Cardiac fibroblast (primary cell): ENCODE measurements around the gene DXO.
"Not testable (repeated sequence)": the region's sequence is repeated elsewhere in the genome, so short reads cannot be mapped to it uniquely, and the experiment has no call there.

Experiments
- DNase-seq, 2 donors: peaks; one replicate each; pipeline versions ENCODE4 v3.0.0 to v3.0.0-alpha.2; 2010; ENCODE audit warnings: low read depth in 2 of 2
- H3K4me3 ChIP-seq, 2 donors: replicated peaks in 1 of 2; 1 replicate in 1 of 2; 2 replicates in 1 of 2; pipeline ENCODE4 v1.5.1; 2011; ENCODE audit warnings: low read depth in 2 of 2, low read length in 2 of 2, mild to moderate bottlenecking in 2 of 2, moderate library complexity in 1 of 2
- CTCF ChIP-seq: IDR thresholded peaks from one replicate; pipeline ENCODE4 v1.5.1; 2011; ENCODE audit warnings: low read depth, mild to moderate bottlenecking, low read length, inconsistent platforms

The DXO gene

GRCh38 chr6:31971993-31972708, at the start of gene DXO:
Gene DXO (minus strand): TSS chr6:31972138. CDS start chr6:31971675, 463 bp downstream.
- peak; percentile 99 for DNase-seq
- TF ChIP-seq CTCF, result no peak
- H3K4me3 ChIP-seq, result peak within 1 kb of the TSS; percentile 81 to 87

- not testable (repeated sequence) for DNase-seq, H3K4me3 ChIP-seq
Observed at GRCh38 chr6:32014547-32014946, 42.6 kb upstream of the DXO start, which contains the start of gene C4B. Gene C4B (plus strand): TSS chr6:32014795. CDS start chr6:32014846, 51 bp downstream.

GRCh38 chr6:32013738-32014137, 41.8 kb upstream of the DXO start:
- H3K4me3 ChIP-seq, DNase-seq: not testable (repeated sequence)

- H3K4me3 ChIP-seq, result not testable (repeated sequence)
Observed at GRCh38 chr6:32012941-32013617, 41.1 kb upstream of the DXO start.

GRCh38 chr6:32010856-32011530, 39.1 kb upstream of the DXO start:
- not testable (repeated sequence) for H3K4me3 ChIP-seq

More at GRCh38 chr6:32012941-32013617, 41.1 kb upstream of the DXO start:
- not testable (repeated sequence) for DNase-seq

GRCh38 chr6:32009537-32009936, 37.6 kb upstream of the DXO start:
- not testable (repeated sequence) for H3K4me3 ChIP-seq, DNase-seq

More at GRCh38 chr6:32010856-32011530, 39.1 kb upstream of the DXO start:
- DNase-seq, result not testable (repeated sequence)

- H3K4me3 ChIP-seq, DNase-seq: not testable (repeated sequence)
Observed at GRCh38 chr6:32008616-32009015, 36.7 kb upstream of the DXO start.

- DNase-seq, H3K4me3 ChIP-seq: not testable (repeated sequence)
Observed at GRCh38 chr6:32008037-32008436, 36.1 kb upstream of the DXO start.

- DNase-seq, H3K4me3 ChIP-seq: not testable (repeated sequence)
Observed at GRCh38 chr6:32007086-32007485, 35.1 kb upstream of the DXO start.

GRCh38 chr6:32005991-32006529, 34.1 kb upstream of the DXO start:
- DNase-seq, H3K4me3 ChIP-seq: not testable (repeated sequence)

GRCh38 chr6:32005538-32005880, 33.6 kb upstream of the DXO start:
- not testable (repeated sequence) for H3K4me3 ChIP-seq, DNase-seq

- DNase-seq, H3K4me3 ChIP-seq: not testable (repeated sequence)
Observed at GRCh38 chr6:32004864-32005537, 33.1 kb upstream of the DXO start.

GRCh38 chr6:32004393-32004792, 32.5 kb upstream of the DXO start:
- H3K4me3 ChIP-seq, DNase-seq: not testable (repeated sequence)

- DNase-seq, H3K4me3 ChIP-seq: not testable (repeated sequence)
Observed at GRCh38 chr6:32003301-32003700, 31.4 kb upstream of the DXO start.

GRCh38 chr6:32002546-32003268, 30.8 kb upstream of the DXO start:
- DNase-seq, result not testable (repeated sequence)

GRCh38 chr6:31996385-31996784, 24.4 kb upstream of the DXO start:
- not testable (repeated sequence) for DNase-seq, H3K4me3 ChIP-seq

More at GRCh38 chr6:32002546-32003268, 30.8 kb upstream of the DXO start:
- not testable (repeated sequence) for H3K4me3 ChIP-seq
